GM20431 (cell line): ENCODE results near the gene SLFN14.
"Not testable (repeated sequence)": the region's sequence is repeated elsewhere in the genome, so short reads cannot be mapped to it uniquely, and the experiment has no call there.

ENCODE experiments used
- in situ Hi-C: fragments of 300-500 bp; cut with MseI, MboI; formaldehyde crosslinking; loops from one replicate; pipeline ENCODE4 v1.15.0; 2020; ENCODE audit warnings: low sequenced_read_pairs; ENCODE audit not compliant: unreplicated experiment

SLFN14 gene

DNA sequence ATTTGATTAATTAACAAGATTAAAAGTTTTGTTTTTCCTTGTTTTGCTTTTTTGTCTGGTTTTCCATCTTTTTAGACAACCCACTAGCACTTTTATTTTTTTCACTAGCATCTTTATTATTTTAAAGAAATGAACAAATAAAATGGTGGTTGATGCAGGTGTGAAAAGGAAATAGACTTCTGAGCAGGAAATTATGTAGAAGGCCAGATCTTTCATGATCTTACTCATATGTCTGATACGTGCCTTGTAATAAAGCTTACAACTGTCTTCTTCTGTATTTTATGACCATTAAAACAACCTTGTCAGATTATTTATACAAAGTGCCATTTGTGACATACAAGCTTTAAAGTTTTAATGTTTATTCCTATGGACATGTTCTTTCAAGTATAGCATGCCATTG is 29.5 kb downstream of the SLFN14 start:
- in situ Hi-C loops, result loop anchor here (10.0 to 25.0 kb wide), 2 partner anchors 216 to 369 kb away; no protein-coding TSS in a partner anchor

DNA sequence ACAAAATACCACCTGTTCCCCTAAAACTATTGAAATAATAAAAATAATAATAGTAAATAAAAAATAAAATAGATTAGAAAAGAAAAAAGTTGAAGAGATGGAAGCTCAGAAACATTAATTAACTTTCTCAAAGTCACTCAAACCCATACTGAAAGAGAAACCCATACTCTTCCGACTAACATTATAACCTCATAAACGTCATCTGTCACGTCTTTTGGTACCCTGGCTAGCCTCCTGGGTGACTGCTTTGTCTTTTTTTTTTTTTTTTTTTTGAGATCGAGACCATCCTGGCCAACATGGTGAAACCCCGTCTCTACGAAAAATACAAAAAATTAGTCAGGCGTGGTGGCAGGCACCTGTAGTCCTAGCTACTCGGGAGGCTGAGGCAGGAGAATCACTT is 30.8 kb downstream of the SLFN14 start:
- in situ Hi-C loops, result loop anchor here (10.0 to 25.0 kb wide), 2 partner anchors 215 to 368 kb away; no protein-coding TSS in a partner anchor

DNA sequence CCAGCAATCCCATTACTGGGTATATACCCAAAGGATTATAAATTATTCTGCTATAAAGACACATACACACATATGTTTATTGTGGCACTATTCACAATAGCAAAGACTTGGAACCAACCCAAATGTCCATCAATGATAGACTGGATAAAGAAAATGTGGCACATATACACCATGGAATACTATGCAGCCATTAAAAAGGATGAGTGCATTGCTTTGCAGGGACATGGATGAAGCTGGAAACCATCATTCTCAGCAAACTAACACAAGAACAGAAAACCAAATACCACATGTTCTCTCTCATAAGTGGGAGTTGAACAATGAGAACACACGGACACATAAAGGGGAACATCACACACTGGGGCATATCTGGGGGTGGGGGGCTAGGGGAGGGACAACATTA is 31.3 kb downstream of the SLFN14 start:
- in situ Hi-C loops, result loop anchor here (25.0 kb wide), 1 partner anchor 367 kb away; no protein-coding TSS in a partner anchor

DNA sequence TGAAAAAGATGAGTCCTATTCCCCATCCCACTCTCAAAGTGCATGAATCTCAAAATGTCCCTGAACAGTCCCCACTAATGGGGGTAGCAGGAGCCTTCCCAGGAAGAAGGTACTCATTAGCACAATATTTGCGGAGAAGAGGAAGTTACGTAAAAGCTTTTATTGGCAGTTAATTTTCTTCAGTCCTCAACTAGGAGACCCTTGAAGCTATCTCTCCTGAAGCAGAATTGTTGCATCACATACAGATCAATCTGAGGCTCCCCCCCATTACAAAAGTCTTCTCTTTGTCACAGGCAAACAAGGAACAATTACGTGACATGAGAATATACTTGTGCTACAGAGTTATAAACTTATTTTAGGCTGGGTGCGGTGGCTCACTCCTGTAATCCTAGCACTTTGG is 37.3 kb downstream of the SLFN14 start:
- in situ Hi-C loops, result no loop called here

DNA sequence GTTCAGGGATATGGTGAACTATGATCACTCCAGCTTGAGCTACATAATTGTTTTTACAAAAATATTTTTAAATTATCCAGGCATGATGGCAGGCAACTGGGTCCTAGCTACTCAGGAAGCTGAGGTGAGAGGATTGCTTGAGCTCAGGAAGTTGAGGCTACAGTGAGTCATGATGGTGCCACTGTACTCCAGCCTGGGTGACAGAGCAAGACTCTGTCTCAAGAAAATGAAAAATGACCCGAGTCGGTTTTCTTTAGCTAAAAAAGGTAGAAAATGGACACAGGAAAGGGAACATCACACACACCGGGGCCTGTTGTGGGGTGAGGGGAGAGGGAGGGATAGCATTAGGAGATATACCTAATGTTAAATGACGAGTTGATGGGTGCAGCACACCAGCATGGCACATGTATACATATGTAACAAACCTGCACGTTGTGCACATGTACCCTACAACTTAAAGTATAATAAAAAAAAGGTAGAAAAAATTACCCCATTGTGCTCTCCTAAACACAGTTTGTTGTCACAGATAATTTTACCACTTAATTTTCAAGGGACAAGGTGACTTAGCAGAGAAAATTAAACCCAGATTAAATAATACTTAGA is 38.9 kb downstream of the SLFN14 start:
- in situ Hi-C loops, result not testable (repeated sequence)

DNA sequence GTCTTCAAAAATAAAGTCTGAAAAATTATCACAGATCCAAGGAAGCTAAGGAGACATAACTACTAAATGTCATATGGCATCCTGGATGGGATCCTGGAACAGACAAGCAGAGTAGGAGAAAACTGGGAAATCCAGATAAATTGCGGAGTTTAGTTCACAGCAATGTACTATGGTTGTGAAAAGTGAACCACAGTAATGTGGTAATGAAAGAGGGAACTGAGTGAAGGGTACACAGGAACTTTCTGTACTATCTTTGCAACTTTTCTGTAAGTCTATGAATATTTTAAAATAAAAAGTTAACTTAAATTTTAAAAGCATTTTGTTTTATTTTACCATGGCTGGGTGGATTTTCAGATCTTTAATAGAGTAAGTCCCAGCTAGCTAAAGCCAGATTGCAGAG is 39.5 kb downstream of the SLFN14 start:
- in situ Hi-C loops, result no loop called here

DNA sequence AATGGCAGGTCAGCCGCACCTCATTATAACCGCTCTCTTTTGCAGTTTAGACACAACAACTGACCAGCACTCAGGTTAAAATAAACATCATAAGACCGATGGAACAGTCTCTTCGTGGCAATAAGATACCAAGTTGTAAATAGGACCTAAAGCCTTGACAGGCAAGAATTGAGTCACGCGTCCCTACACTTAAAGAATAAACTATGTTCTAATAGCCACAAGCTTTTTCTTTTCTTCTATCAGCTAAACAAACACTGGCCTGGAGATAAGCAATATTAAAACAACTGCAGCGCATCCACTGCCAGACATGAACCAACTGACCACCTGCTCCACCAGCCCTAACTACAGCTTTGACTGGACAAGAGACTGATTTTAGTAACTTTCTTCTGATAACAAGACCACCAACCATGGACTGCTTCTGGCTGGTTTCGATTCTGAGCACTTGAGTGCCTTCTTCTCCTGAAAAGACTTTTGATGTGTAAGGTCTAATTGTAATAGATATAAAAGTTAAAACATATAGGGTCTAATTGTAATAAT is 40.6 kb downstream of the SLFN14 start:
- in situ Hi-C loops, result no loop called here

DNA sequence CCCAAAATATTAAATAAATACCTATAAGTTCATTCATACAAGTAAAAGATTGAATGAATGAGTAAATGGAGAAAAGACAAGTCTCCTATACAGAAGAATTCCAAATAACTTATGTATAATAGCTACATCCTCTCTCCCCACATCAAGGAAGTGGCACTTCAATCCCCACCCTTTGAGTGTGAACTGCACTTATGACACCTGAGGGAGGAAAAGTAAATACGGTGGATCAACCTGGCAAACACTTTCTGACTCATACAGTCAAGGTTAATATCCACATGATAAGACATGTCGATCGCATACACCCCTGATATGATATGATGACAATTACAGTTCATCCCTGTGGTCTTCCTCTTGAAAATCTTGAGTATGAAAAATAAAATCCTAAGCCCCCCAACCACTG is 41.2 kb downstream of the SLFN14 start:
- in situ Hi-C loops, result no loop called here

DNA sequence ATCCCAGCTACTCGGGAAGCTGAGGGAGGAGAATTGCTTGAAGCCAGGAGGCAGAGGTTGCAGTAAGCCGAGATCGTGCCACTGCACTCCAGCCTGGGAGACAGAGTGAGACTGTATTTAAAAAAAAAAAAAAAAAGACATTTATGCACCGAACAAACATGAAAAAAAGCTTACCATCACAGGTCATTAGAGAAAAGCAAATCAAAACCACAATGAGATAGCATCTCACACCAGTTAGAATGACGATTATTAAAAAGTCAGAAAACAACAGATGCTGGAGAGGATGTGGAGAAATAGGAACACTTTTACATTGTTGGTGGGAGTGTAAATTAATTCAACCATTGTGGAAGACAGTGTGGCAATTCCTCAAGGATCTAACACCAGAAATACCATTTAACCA is 42.2 kb downstream of the SLFN14 start:
- in situ Hi-C loops, result not testable (repeated sequence)

DNA sequence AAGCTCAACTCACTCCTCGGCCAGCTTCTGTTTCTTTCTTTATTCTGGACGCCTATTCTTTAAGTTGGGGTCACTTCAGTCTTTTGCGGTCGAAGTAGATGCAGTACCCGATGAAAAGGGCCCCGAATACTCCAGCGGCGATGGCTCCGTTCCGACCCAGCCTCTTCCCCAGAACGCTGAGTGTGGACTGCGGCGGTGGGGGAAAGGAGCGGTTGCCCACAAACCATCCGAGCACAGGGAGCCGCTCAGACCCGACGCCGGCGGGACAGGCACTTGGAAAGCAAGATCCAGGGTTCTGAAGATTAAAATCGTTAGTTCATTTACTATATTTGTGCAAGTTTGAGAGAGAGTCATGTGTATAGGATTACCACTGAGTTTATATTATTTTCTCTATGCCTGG is 45.6 kb downstream of the SLFN14 start:
- in situ Hi-C loops, result no loop called here

DNA sequence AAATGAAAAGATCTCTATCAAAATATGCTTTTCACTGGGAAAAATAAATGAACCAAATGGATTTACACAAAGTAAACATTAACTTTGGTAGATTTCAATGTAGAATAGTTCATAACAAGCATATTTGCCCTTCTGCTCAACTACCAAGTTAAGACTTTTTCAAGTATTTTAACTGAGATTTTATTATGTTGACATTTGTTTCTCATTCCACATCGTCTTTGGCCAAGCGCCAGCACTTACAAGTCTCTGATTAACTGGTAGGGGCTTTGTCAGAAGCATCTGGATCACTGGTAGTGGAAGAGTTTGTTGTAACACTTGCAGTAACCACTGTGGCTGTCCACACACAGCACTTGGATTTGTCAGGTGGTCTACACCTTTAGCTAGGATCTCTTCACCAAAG is 46.1 kb downstream of the SLFN14 start:
- in situ Hi-C loops, result no loop called here
